Astrocyte (in vitro differentiated cells and primary cell): ENCODE measurements around the gene MAPK12. TPM values are rescaled to one million over a fixed set of nuclear protein-coding genes. Genes with fewer than 3 reads are reported as not detected.

Source experiments
- DNase-seq: peaks from one replicate; pipeline ENCODE4 v3.0.0-alpha.2; 2010; ENCODE audit warnings: low read depth
- FAIRE-seq: peaks from 2 replicates; lab custom pipeline; 2011; peaks lifted over from hg19 to GRCh38; lab: Jason Lieb, UNC
- H2AFZ ChIP-seq: 2 replicates; pipeline ENCODE4 v1.6.0; 2012; ENCODE audit warnings: low read depth, low read length, inconsistent platforms
- H3K27ac ChIP-seq: 2 replicates; pipeline ENCODE4 v1.5.1; 2011; ENCODE audit warnings: low read depth, low read length, inconsistent platforms
- H3K27me3 ChIP-seq: 2 replicates; pipeline ENCODE4 v1.6.0; 2011; ENCODE audit warnings: low read length, inconsistent platforms; ENCODE audit not compliant: insufficient read depth
- H3K36me3 ChIP-seq: 2 replicates; pipeline ENCODE4 v1.5.1; 2011; ENCODE audit warnings: low read length, inconsistent platforms; ENCODE audit not compliant: insufficient read depth
- H3K4me1 ChIP-seq: 2 replicates; pipeline ENCODE4 v1.5.1; 2011; ENCODE audit warnings: low read length, inconsistent platforms; ENCODE audit not compliant: insufficient read depth
- H3K4me2 ChIP-seq: 2 replicates; pipeline ENCODE4 v1.6.0; 2012; ENCODE audit warnings: low read length, inconsistent platforms
- H3K4me3 ChIP-seq: 2 replicates; pipeline ENCODE4 v1.5.1; 2011; ENCODE audit warnings: low read depth, mild to moderate bottlenecking, low read length, inconsistent platforms; ENCODE audit not compliant: insufficient read depth
- H3K79me2 ChIP-seq: 2 replicates; pipeline ENCODE4 v1.6.0; 2012; ENCODE audit warnings: mild to moderate bottlenecking, low read length, inconsistent platforms; ENCODE audit not compliant: insufficient read depth
- H3K9ac ChIP-seq: 2 replicates; pipeline ENCODE4 v1.6.0; 2012; ENCODE audit warnings: mild to moderate bottlenecking, low read length, inconsistent platforms
- H3K9me3 ChIP-seq: 2 replicates; pipeline ENCODE4 v1.5.1; 2012; ENCODE audit warnings: low read depth, mild to moderate bottlenecking, low read length, inconsistent platforms; ENCODE audit not compliant: insufficient read depth
- H4K20me1 ChIP-seq: 2 replicates; pipeline ENCODE4 v1.6.0; 2012; ENCODE audit warnings: low read length, inconsistent platforms; ENCODE audit not compliant: insufficient read depth
- H3K27ac Mint-ChIP-seq: one replicate; pipeline ENCODE4 v1.8.0; 2021; ENCODE audit warnings: mild to moderate bottlenecking, mixed read lengths; ENCODE audit not compliant: unreplicated experiment
- H3K27me3 Mint-ChIP-seq: one replicate; pipeline ENCODE4 v1.8.0; 2021; ENCODE audit warnings: low read depth, mixed read lengths; ENCODE audit not compliant: unreplicated experiment
- H3K36me3 Mint-ChIP-seq: one replicate; pipeline ENCODE4 v1.8.0; 2021; ENCODE audit warnings: low read depth, mixed read lengths; ENCODE audit not compliant: unreplicated experiment
- H3K4me1 Mint-ChIP-seq: one replicate; pipeline ENCODE4 v1.8.0; 2021; ENCODE audit warnings: low read depth, mixed read lengths; ENCODE audit not compliant: unreplicated experiment
- H3K4me3 Mint-ChIP-seq: one replicate; pipeline ENCODE4 v1.8.0; 2021; ENCODE audit warnings: mild to moderate bottlenecking, moderate library complexity, mixed read lengths; ENCODE audit not compliant: unreplicated experiment
- H3K9me3 Mint-ChIP-seq: one replicate; pipeline ENCODE4 v1.8.0; 2021; ENCODE audit warnings: mild to moderate bottlenecking, mixed read lengths; ENCODE audit not compliant: unreplicated experiment
- CTCF ChIP-seq: IDR thresholded peaks from 2 replicates; pipeline ENCODE4 v1.5.1; 2011; ENCODE audit warnings: low read depth, mild to moderate bottlenecking, inconsistent platforms, low read length, moderate library complexity; ENCODE audit not compliant: insufficient read depth
- EZH2 ChIP-seq: IDR thresholded peaks from 2 replicates; pipeline ENCODE4 v1.6.1; 2012; ENCODE audit warnings: mild to moderate bottlenecking, low read length, inconsistent platforms; ENCODE audit not compliant: insufficient read depth
- total RNA-seq: library from RNA; stranded (reverse); gene quantifications from 2 replicates; pipeline ENCODE4 v1.2.1, GENCODE V29; 2021

MAPK12 gene
- total RNA-seq, 1 donor from 2014 or later, result 36.4 TPM

GRCh38 chr22:50249341-50250248, 11.9 kb downstream of the MAPK12 start:
- FAIRE-seq, result no peak
- Histone ChIP-seq H3K4me2 (peak overlapping the region; percentile 99), H4K20me1 (peaks cover 44% of the 10 kb centered on the region), H3K4me1 (peaks cover 30% of the 10 kb centered on the region), H3K27ac (no peak overlapping the region), H3K9me3 (no peaks in the 10 kb centered on the region), H3K27me3 (no peaks in the 10 kb centered on the region), H3K79me2 (peaks cover 43% of the 10 kb centered on the region), H3K36me3 (no peaks in the 10 kb centered on the region), H3K4me3 (no peak overlapping the region), H2AFZ (no peak overlapping the region), H3K9ac (peak overlapping the region; percentile 89)
- Mint-ChIP-seq H3K27ac (no peak overlapping the region), H3K4me3 (peak overlapping the region; percentile 81), H3K4me1 (peaks cover 2% of the 10 kb centered on the region), H3K27me3 (no peaks in the 10 kb centered on the region), H3K9me3 (no peaks in the 10 kb centered on the region), H3K36me3 (peaks cover 3% of the 10 kb centered on the region)
- TF ChIP-seq EZH2 (no peak), CTCF (no peak)
- DNase-seq, result no peak

- H3K9me3 Mint-ChIP-seq, result no peaks in the 10 kb centered on the region
- no peaks in the 10 kb centered on the region for H3K27me3 Mint-ChIP-seq
- no peaks in the 10 kb centered on the region for H3K9me3 ChIP-seq
- H3K4me3 ChIP-seq, result no peak overlapping the region
- H3K79me2 ChIP-seq, result peaks cover 55% of the 10 kb centered on the region
- TF ChIP-seq EZH2 (no peak), CTCF (no peak)
- H3K27me3 ChIP-seq, result no peaks in the 10 kb centered on the region
- no peak overlapping the region for H3K9ac ChIP-seq
- peaks cover 38% of the 10 kb centered on the region for H3K4me1 ChIP-seq
- no peak for DNase-seq
- H3K36me3 ChIP-seq, result no peaks in the 10 kb centered on the region
- peaks cover 53% of the 10 kb centered on the region for H4K20me1 ChIP-seq
- H3K4me3 Mint-ChIP-seq, result no peak overlapping the region
- FAIRE-seq, result no peak
- H2AFZ ChIP-seq, result no peak overlapping the region
- peak overlapping the region; percentile 33 for H3K4me2 ChIP-seq
- peaks cover 9% of the 10 kb centered on the region for H3K4me1 Mint-ChIP-seq
- H3K27ac ChIP-seq, result peak overlapping the region; percentile 37
- no peak overlapping the region for H3K27ac Mint-ChIP-seq
- peaks cover 5% of the 10 kb centered on the region for H3K36me3 Mint-ChIP-seq
These were observed 13.0 kb downstream of the MAPK12 start for GRCh38 chr22:50248196-50249081.
